D721Med (cell line): ENCODE measurements around the gene HIC1.
A peak's percentile ranks its signal among the peaks of the same experiment; 100 is the strongest.

Source experiments
- DNase-seq: peaks from one replicate; pipeline ENCODE4 v3.0.0; 2011; ENCODE audit warnings: low spot score; ENCODE audit not compliant: insufficient read length
- FAIRE-seq: peaks from 2 replicates; lab custom pipeline; 2011; peaks lifted over from hg19 to GRCh38; lab: Jason Lieb, UNC
- TF ChIP-seq, protein P1 (sequence below): IDR thresholded peaks from 2 replicates; pipeline ENCODE4 v1.5.1; 2012; ENCODE audit warnings: mild to moderate bottlenecking, control low read depth; ENCODE audit not compliant: insufficient read depth; ENCODE audit errors: missing control alignments

HIC1 gene

DNA sequence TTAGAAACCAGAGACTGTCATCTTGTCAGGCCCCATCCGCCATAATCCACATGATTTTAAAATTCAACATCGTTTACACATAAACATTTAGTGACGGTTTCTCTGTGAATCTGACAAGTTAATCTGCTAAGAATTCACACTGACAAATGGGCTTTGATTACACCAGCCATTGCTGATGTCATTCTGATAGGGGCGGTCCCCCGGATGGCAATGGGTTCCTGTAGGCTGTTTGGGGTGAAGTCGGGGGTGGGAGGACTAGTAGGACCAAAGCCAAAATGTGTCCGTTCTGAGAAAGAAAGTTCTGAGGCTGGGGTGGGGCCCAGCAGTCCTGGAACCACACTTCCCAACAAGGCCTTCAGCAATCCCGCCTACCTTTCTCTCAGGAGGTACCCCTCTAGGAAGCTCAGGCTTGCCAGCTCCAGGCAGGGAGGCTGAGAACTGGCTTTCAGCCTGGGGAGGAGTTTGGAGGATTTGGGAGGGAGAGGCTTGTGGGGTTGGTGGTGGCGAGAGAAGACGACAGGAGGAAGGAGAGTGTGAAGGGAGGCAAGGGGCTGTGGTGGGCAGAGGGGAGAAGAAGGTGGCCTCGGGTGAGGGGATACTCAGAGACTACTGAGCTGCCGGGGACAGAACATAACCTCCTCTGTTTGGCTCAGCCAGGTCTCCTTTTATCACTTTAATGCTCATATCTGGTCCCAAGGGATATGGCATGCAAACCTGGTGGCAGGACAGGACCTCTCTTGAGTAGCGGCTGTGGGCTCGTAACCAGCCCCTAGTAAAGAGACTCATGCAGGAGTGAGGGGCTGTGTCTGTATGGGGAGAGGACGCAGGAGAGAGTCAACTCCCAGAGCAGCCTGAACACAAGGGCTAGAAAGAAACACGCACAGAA, 8.6 kb downstream of the HIC1 start:
- DNase-seq (no peak), FAIRE-seq (no peak)
- TF ChIP-seq, protein P1, sequence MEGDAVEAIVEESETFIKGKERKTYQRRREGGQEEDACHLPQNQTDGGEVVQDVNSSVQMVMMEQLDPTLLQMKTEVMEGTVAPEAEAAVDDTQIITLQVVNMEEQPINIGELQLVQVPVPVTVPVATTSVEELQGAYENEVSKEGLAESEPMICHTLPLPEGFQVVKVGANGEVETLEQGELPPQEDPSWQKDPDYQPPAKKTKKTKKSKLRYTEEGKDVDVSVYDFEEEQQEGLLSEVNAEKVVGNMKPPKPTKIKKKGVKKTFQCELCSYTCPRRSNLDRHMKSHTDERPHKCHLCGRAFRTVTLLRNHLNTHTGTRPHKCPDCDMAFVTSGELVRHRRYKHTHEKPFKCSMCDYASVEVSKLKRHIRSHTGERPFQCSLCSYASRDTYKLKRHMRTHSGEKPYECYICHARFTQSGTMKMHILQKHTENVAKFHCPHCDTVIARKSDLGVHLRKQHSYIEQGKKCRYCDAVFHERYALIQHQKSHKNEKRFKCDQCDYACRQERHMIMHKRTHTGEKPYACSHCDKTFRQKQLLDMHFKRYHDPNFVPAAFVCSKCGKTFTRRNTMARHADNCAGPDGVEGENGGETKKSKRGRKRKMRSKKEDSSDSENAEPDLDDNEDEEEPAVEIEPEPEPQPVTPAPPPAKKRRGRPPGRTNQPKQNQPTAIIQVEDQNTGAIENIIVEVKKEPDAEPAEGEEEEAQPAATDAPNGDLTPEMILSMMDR = no peak

DNA sequence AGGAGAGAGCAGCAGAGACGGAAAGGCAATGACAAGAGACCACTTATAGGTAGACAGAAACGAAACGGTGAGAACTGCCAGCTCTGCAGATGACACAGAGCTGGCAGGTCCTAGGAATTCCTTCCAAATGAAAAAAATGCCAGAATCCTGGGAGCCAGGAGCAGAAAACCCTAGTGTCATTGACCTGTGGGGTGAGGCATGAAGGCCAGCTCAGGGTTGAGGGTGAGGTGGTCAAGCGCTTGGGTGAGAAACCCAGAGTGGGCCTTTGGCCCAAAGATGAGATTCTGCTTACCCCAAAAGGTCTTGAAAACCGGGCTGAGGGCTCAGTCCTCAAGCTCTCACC, 9.2 kb downstream of the HIC1 start:
- TF ChIP-seq, protein P1 = no peak
- no peak for FAIRE-seq
- DNase-seq = no peak

DNA sequence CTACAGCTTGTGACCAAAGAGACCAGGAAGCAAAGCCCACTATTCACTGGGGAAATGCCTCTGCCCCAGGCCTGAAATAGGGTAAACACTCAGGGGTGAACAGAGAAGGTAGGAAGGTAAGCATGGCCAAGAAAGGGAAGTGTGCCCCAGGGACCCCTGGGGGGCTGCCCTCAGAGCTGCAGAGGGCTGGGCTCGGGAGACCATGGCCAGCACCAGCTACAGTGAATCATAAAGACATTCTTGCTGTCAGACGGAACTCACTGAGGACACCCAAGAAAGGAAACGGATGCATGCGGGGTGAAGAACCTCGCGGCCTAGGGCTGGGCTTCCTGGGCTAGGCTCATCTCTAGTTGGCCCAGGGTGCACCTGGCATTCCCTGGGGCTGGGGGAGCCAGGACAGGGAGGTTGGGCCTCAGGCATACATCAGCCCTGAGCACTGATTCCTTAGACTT, 9.6 kb downstream of the HIC1 start:
- FAIRE-seq = no peak
- TF ChIP-seq, protein P1 = no peak
- no peak for DNase-seq

DNA sequence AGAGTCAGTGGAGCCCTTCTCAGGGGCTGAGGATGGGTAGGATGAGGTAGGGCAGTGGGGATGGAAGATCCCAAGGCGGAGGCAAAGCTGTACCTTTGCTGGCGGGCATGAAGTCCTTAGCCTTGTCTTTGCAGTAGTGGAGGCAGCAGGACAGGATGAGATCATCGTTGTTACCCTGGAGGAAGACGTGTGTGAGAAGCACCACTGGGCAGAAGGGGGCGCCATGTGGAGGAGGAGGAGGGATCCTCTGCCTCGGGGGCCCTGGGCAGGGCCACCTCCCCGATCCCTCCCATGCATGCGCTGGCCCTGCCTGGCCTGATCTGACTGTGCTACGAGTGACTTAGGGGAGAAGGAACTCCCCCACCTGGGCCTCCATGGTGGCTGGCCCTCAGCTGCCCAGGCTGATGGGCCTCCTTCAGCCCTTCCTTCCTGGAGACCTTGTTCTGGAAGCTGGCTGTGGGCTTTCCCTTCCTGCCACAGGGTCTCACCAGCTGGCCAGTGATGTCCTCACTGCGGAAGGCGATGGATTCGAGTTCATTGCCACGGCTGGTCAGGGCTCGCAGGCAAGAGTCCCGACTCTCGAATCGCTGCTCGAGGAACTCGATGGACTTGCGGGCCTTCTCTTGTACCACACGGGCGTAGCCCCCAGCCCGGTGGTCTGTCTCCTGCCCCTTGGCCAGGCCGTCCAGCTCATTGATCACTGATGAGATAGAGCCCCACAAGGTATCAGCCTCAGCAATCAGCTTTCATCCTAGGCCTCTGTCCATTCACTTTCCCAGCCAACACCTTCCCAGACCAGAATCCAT, 10.3 kb downstream of the HIC1 start:
- no peak for FAIRE-seq
- DNase-seq = no peak
- TF ChIP-seq, protein P1 = peak; percentile 8

DNA sequence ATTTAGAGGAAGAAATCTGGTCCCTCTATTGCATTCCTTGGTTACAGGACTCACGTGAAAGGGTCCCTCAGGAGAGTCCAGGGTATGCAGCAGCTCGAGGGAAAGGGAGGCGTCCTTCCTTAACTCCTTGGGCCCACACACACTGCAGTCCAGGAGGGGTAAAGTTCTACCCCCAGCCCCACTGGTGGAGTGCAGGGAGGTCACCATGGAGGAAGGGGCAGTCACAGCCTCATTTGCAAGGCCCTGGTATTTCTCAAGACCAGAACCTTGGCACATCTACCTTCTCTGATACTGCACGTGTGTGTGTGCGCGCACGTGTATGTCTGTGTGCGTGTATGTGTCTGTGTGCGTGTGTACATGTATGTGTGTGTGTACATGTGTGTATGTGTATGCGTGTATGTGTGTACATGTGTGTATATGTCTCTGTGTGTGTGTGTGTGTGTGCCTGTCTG, 11.1 kb downstream of the HIC1 start:
- DNase-seq (no peak), FAIRE-seq (no peak)
- TF ChIP-seq, protein P1 = no peak

DNA sequence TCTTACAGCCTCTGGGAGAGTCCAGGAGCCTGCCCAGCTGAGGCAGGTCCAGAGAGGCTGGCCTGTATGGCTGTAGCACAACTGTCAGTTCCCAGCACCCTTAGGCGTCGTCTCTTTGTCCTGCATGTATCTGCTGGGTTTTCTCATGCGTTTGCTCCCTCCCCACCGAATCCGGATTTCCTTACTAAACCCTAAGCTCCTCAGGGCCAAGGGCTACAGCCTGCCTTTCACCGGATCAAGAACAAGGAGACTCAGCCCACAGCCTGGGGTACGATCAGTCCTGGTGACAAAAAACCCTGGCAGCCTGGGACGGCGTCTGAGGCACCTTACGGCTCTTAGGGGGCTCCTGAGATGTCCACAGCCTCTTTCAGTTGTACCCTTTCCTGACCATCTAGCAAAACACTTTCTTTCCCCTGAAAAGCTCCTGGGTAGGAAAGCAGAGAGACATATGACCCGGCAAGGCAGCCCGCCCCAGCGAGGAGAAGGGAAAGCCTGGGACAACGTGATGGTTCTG, 12.2 kb downstream of the HIC1 start:
- DNase-seq (peak; percentile 57), FAIRE-seq (no peak)
- TF ChIP-seq, protein P1 = no peak
